HepG2 (cell line): ENCODE results near the gene PMM2. TPM values are rescaled to one million over a fixed set of nuclear protein-coding genes. Genes with fewer than 3 reads are reported as not detected.

Experiments used
- ARNT ChIP-seq: fragments of 450-650 bp; IDR thresholded peaks from 2 replicates; pipeline ENCODE4 v1.6.1; 2017
- ARNTL ChIP-seq: sonication (generic); formaldehyde crosslinking; IDR thresholded peaks from 2 replicates; pipeline ENCODE4 v1.4.0; 2020; ENCODE audit warnings: mild to moderate bottlenecking, missing genetic modification reagents
- CHD4 ChIP-seq: fragments of 200-600 bp; sonication (generic); IDR thresholded peaks from 2 replicates; pipeline ENCODE4 v1.7.0; 2017; ENCODE audit warnings: mild to moderate bottlenecking, low read length, borderline replicate concordance
- HIVEP1 ChIP-seq: sonication (generic); formaldehyde crosslinking; IDR thresholded peaks from 2 replicates; pipeline ENCODE4 v1.4.0; 2020; ENCODE audit warnings: mild to moderate bottlenecking, missing genetic modification reagents
- HMG20A ChIP-seq: IDR thresholded peaks from 2 replicates; pipeline ENCODE4 v1.6.1; 2016; ENCODE audit warnings: borderline replicate concordance
- HOXA9 ChIP-seq: sonication (generic); formaldehyde crosslinking; IDR thresholded peaks from 2 replicates; pipeline ENCODE4 v1.8.1; 2022; ENCODE audit warnings: missing genetic modification reagents, mild to moderate bottlenecking, moderate library complexity, borderline replicate concordance
- KDM6A ChIP-seq: IDR thresholded peaks from 2 replicates; pipeline ENCODE4 v1.6.1; 2016; ENCODE audit warnings: low read depth
- MIXL1 ChIP-seq: IDR thresholded peaks from 2 replicates; pipeline ENCODE4 v1.6.1; 2016
- NFE2 ChIP-seq: sonication (generic); formaldehyde crosslinking; IDR thresholded peaks from 2 replicates; pipeline ENCODE4 v1.4.0; 2020; ENCODE audit warnings: missing genetic modification reagents
- RBFOX2 ChIP-seq: fragments of 200-400 bp; formaldehyde crosslinking; IDR thresholded peaks from 2 replicates; pipeline ENCODE4 v1.6.1; 2017; ENCODE audit warnings: low read depth, mild to moderate bottlenecking, low read length
- SRY ChIP-seq: sonication (generic); formaldehyde crosslinking; IDR thresholded peaks from 2 replicates; pipeline ENCODE4 v1.8.0; 2022; ENCODE audit warnings: mild to moderate bottlenecking, missing genetic modification reagents
- STAT6 ChIP-seq: sonication (generic); formaldehyde crosslinking; IDR thresholded peaks from 2 replicates; pipeline ENCODE4 v1.4.0; 2020; ENCODE audit warnings: missing genetic modification reagents, mild to moderate bottlenecking, borderline replicate concordance
- TCF7 ChIP-seq: sonication (generic); IDR thresholded peaks from 2 replicates; pipeline ENCODE4 v1.6.1; 2016; ENCODE audit warnings: antibody characterized with exemption, low read depth
- THAP8 ChIP-seq: sonication (generic); formaldehyde crosslinking; IDR thresholded peaks from 2 replicates; pipeline ENCODE4 v1.5.1; 2020; ENCODE audit warnings: missing genetic modification reagents, mild to moderate bottlenecking, borderline replicate concordance
- TMF1 ChIP-seq: sonication (generic); formaldehyde crosslinking; IDR thresholded peaks from 2 replicates; pipeline ENCODE4 v1.8.1; 2022; ENCODE audit warnings: low read depth, missing genetic modification reagents
- U2AF1 ChIP-seq: fragments of 200-400 bp; formaldehyde crosslinking; optimal IDR thresholded peaks from 2 replicates; pipeline ENCODE3; 2017; ENCODE audit warnings: mild to moderate bottlenecking, low read depth, low read length
- YEATS2 ChIP-seq: sonication (generic); formaldehyde crosslinking; IDR thresholded peaks from 2 replicates; pipeline ENCODE4 v1.4.0; 2020; ENCODE audit warnings: missing genetic modification reagents, borderline replicate concordance
- ZNF800 ChIP-seq: sonication (generic); formaldehyde crosslinking; IDR thresholded peaks from 2 replicates; pipeline ENCODE4 v1.4.0; 2020; ENCODE audit warnings: missing genetic modification reagents
- ZSCAN29 ChIP-seq: sonication (generic); formaldehyde crosslinking; conservative IDR thresholded peaks from 2 replicates; pipeline ENCODE4 v1.4.0; 2020; ENCODE audit warnings: mild to moderate bottlenecking, missing genetic modification reagents
- polyA plus RNA-seq, 8 experiments: library from polyadenylated mRNA; depleted of rRNA in 3 of 8; stranded (reverse) in 7 of 8; unstranded in 1 of 8; fragments of >200 nt; fragmentation: Illumina TruSeq in 4 of 8; extraction: Trizol in 4 of 8; gene quantifications; 2 replicates each; pipeline versions ENCODE4 v1.2.1 to v1.2.3, GENCODE V29; 2011 to 2016; ENCODE audit warnings: low read depth in 4 of 8, missing spikeins in 1 of 8, mixed read lengths in 1 of 8; ENCODE audit not compliant: insufficient read depth in 1 of 8
- total RNA-seq, 5 experiments: library from RNA; depleted of rRNA; stranded (reverse); fragments of >200 nt; fragmentation: Illumina TruSeq; extraction: Trizol; gene quantifications; 2 replicates each; pipeline ENCODE4 v1.2.3, GENCODE V29; 2016; ENCODE audit warnings: low read depth in 1 of 5
- TF ChIP-seq, protein P1 (sequence below): fragments of 450-650 bp; IDR thresholded peaks from 2 replicates; pipeline ENCODE4 v1.6.1; 2016
- TF ChIP-seq, protein P2 (sequence below): sonication (generic); formaldehyde crosslinking; IDR thresholded peaks from 2 replicates; pipeline ENCODE4 v1.4.0; 2020; ENCODE audit warnings: mild to moderate bottlenecking, missing genetic modification reagents

The PMM2 gene
- total and polyA plus RNA-seq, 2 of the 13 experiments (the other 11 are each of a cell fraction or from before 2014, with no cell fraction given), result 52.2 to 93.7 TPM

- TF ChIP-seq, protein P1, sequence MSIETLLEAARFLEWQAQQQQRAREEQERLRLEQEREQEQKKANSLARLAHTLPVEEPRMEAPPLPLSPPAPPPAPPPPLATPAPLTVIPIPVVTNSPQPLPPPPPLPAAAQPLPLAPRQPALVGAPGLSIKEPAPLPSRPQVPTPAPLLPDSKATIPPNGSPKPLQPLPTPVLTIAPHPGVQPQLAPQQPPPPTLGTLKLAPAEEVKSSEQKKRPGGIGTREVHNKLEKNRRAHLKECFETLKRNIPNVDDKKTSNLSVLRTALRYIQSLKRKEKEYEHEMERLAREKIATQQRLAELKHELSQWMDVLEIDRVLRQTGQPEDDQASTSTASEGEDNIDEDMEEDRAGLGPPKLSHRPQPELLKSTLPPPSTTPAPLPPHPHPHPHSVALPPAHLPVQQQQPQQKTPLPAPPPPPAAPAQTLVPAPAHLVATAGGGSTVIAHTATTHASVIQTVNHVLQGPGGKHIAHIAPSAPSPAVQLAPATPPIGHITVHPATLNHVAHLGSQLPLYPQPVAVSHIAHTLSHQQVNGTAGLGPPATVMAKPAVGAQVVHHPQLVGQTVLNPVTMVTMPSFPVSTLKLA, result no peak
- TF ChIP-seq, protein P2, sequence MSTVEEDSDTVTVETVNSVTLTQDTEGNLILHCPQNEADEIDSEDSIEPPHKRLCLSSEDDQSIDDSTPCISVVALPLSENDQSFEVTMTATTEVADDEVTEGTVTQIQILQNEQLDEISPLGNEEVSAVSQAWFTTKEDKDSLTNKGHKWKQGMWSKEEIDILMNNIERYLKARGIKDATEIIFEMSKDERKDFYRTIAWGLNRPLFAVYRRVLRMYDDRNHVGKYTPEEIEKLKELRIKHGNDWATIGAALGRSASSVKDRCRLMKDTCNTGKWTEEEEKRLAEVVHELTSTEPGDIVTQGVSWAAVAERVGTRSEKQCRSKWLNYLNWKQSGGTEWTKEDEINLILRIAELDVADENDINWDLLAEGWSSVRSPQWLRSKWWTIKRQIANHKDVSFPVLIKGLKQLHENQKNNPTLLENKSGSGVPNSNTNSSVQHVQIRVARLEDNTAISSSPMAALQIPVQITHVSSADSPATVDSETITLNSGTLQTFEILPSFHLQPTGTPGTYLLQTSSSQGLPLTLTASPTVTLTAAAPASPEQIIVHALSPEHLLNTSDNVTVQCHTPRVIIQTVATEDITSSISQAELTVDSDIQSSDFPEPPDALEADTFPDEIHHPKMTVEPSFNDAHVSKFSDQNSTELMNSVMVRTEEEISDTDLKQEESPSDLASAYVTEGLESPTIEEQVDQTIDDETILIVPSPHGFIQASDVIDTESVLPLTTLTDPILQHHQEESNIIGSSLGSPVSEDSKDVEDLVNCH (CRISPR knock-in tag), result peak; percentile 80; the same call in 1 of the 2 replicates
- TF ChIP-seq TMF1 (no peak), HIVEP1 (CRISPR knock-in tag) (peak; percentile 30; the same call in 1 of the 2 replicates), YEATS2 (CRISPR knock-in tag) (no peak), TCF7 (no peak), CHD4 (no peak), RBFOX2 (peak; percentile 57), HOXA9 (CRISPR knock-in tag) (no peak), ARNTL (CRISPR knock-in tag) (peak; percentile 45; the same call in 1 of the 2 replicates), THAP8 (CRISPR knock-in tag) (no peak), ARNT (no peak), NFE2 (no peak), ZNF800 (CRISPR knock-in tag) (peak; percentile 54; the same call in 1 of the 2 replicates), SRY (peak; percentile 61; the same call in 1 of the 2 replicates), ZSCAN29 (peak; percentile 78; the same call in 1 of the 2 replicates), KDM6A (CRISPR knock-in tag) (no peak), STAT6 (no peak), HMG20A (0 out of 2 replicates have a peak, but pooled peaks have one; percentile 8), U2AF1 (peak; percentile 27), MIXL1 (no peak)
These were observed 69.7 kb downstream of the PMM2 start (continued) for GRCh38 chr16:8867216-8867931.
